Lower leg skin (tissue), 3 donors: Measurements from ENCODE around the gene FAM180B.

ENCODE experiments used
- CTCF ChIP-seq, 3 donors: fragments of 450-650 bp; IDR thresholded peaks; one replicate each; pipeline ENCODE4 v1.5.1; 2016; ENCODE audit warnings: antibody characterized with exemption in 3 of 3, mild to moderate bottlenecking in 3 of 3, moderate library complexity in 2 of 3
- POLR2A ChIP-seq, 2 donors: fragments of 450-650 bp; IDR thresholded peaks; one replicate each; pipeline ENCODE4 v1.6.1; 2016 to 2017; ENCODE audit warnings: antibody characterized with exemption in 2 of 2, mild to moderate bottlenecking in 1 of 2, moderate library complexity in 1 of 2

- no peak for TF ChIP-seq CTCF (IDR thresholded peaks at IDR 0.05)
- no peak for TF ChIP-seq POLR2A (IDR thresholded peaks at IDR 0.05)
Observed at GRCh38 chr11:47589584-47589976, 3.1 kb downstream of the FAM180B start.
